HG03469 (cell line): ENCODE results near the gene PPP2R3A.
"Not testable (repeated sequence)": the region's sequence is repeated elsewhere in the genome, so short reads cannot be mapped to it uniquely, and the experiment has no call there.

Experiments used
- ATAC-seq: cut with Tn5 transposase; IDR thresholded peaks from one replicate; pipeline ENCODE4 v1.9.1; 2021; ENCODE audit warnings: mild to moderate bottlenecking, moderate library complexity, moderate number of reproducible peaks; ENCODE audit not compliant: unreplicated experiment

PPP2R3A gene

DNA sequence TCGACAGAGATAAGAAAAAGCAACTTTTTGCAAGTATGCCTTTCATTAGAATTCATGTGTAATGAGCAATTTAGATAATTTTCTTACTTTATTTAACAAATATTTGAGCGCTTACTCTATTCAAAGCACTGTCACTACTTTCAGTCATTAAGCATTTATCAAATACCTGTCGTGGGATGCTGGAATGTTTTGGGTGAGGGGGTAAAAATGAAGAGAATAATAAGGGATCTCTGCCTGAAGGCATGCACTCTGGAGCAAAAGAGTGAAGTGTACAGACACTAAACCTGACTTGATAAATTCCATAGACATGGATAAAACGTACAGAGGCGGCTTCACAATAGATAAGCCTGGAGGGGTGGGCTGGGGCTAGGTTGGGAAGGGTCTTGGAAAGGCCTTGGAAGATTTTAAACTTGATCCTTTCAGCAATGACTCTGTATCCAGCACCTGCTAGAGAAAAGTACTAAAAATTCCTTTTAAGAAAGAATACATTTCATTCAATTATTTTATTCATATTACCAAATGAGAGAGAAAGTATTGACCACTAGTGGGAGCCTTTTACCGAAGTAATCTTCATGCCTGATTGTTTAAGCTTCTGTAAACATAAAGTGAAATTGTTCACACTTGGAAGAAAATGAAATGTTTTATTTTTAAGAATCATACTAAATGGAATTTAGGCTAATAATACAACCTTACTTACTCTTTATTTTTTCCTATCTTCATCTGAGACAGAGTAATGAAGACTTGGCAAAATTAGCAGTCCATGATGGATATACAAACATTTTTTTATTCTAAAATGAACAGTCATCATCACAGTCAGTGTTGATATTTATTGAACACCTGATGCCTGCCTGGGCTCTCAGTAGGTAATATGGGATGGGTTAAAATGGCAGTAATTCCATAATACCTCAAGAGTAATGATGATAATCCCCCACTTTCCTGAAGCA, 113.2 kb downstream of the PPP2R3A start:
- ATAC-seq = no peak

DNA sequence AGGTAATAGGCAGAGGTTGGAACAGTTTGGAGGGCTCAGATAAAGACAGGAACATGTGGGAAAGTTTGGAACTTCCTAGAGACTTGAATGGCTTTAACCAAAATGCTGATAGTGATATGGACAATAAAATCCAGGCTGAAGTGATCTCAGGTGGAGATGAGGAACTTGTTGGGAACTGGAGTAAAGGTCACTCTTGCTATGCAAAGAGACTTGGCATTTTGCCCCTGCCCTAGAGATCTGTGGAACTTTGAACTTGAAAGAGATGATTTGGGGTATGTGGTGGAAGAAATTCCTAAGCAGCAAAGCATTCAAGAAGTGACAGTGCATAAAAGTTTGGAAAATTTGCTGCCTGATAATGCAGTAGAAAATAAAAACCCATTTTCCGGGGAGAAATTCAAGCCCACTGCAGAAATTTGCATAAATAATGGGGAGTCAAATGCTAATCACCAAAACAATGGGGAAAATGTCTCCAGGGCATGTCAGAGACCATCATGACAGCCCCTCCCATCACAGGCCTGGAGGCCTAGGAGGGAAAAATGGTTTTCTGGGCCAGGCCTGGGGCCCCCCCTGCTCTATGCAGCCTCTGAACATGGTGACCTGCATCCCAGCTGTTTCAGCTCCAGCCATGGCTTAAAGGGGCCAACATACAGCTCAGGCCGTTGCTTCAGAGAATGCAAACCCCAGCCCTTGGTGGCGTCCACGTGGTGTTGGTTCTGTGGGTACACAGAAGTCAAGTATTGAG, 118.3 kb downstream of the PPP2R3A start:
- ATAC-seq = not testable (repeated sequence)

DNA sequence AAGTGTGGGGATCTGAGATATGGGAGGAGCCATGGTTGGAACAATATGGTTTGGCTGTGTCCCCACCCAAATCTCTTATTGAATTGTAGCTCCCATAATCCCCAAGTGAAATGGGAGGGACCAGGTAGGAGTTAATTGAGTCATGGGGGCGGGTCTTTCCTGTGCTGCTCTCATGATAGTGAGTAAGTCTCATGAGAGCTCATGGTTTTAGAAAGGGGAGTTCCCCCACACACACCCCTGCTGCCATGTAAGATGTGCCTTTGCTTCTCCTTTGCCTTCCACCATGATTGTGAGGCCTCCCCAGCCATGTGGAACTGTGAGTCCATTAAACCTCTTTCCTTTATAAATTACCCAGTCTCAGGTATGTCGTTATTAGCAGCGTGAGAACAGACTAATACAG, 119.5 kb downstream of the PPP2R3A start:
- ATAC-seq = not testable (repeated sequence)

DNA sequence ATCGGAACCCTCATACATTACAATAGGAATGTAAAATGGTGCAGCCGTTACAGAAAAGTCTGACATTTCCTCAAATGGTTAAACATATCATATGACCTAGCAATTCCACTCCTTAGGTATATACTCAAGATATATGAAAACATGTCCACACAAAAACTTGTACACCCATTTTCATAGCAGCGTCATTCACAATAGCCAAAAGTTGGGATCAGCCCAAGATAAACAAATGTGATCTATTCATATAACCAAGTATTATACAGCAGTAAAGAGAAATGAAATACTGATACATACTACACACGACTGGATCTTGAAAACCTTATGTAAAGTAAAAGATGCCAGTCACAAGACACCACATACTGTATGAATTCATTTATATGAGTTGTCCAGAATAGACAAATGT, 128.2 kb downstream of the PPP2R3A start:
- ATAC-seq = no peak

DNA sequence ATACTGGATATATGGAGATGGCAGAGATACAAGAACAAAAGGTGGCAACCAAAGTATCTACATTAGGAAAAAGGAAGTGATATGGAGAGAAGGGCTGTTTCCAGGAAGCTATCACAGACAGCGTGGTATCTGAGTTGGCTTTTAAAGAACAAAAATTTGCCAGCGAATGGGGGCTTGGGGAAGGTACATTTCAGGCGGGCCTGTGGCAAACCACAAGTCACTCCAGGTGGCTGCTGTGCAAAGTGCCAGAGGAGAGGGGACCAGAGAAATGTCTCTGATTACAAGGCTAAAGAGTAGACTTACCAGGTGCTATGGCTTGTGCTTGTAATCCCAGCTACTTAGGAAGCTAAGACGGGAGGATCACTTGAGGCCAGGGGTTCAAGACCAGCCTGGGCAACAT, 139.5 kb downstream of the PPP2R3A start:
- no peak for ATAC-seq

DNA sequence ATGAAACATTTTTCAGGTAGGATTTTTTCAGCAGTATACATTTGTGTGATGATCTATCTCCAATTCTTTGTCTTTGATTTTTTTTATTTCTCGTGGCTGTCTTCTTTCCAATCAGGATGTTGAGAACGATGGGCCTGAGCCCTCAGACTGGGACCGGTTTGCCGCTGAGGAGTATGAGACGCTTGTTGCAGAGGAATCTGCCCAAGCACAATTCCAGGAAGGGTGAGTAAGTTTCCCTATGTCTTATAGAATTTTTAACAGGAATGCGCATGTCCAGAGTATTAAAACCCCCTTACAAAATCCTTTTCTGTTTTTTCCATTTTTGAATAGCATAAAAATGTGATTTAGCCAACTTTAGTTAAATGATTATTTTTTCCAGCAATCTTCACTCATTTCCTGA, 140.6 kb downstream of the PPP2R3A start:
- no peak for ATAC-seq

DNA sequence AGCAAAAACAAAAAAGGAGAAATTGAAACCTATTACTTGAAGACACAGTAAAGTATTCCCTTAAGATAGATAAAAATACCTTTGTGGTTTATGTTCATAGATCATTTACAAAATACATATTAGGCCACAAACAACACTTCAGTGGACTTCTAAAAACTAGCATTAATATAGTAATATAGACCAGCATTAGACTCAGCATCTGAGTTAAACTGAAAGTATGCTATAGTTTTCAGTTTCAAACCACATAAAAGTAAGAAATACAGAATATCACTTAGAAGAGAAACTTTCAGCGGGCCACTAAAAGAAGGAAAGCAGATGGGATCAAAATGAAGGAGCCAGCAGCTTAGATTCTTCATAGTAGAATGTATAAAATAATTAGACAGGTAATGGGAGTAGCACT, 144.0 kb downstream of the PPP2R3A start:
- peak; percentile 88 for ATAC-seq

DNA sequence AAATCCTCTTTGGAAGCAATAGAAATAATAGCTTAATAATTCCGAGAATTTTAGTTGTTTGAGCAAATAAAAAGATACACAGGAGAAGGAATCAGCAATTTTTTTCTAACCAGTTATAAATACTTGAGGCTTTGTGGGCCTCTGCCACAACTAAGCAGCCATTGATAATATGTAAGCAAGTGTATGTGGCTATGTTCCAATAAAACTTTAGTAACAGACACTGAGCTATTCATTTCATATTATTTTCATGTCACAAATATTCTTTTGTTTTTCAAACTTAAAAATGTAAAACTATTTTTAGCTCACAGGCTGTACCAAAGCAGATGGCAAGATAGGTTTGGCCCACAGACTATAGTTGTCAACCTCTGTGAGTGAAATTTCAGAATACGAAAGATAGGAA, 145.0 kb downstream of the PPP2R3A start:
- ATAC-seq = no peak

DNA sequence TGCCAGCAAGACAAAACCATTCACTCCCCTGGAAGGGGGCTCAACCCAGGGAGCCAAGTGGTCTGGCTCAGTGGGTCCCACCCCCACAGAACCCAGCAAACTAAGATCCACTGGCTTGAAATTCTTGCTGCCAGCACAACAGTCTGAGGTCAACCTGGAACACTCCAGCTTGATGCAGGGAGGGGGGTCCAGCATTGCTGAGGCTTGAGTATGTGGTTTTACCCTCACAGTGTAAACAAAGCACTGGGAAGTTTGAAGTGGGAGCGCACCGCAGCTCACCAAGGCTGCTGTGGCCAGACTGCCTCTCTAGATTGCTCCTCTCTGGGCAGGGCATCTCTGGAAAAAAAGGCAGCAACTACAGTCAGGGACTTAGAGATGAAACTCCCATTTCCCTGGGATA, 148.9 kb downstream of the PPP2R3A start:
- ATAC-seq = no peak

DNA sequence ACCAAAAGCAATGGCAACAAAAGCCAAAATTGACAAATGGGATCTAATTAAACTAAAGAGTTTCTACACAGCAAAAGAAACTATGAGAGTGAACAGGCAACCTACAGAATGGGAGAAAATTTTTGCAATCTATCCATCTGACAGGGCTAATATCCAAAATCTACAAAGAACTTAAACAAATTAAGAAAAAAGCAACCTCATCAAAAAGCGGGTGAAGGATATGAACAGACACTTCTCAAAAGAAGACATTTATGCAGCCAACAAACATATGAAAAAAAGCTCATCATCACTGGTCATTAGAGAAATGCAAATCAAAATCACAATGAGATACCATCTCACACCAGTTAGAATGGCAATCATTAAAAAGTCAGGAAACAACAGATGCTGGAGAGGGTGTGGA, 153.8 kb downstream of the PPP2R3A start:
- ATAC-seq = not testable (repeated sequence)

DNA sequence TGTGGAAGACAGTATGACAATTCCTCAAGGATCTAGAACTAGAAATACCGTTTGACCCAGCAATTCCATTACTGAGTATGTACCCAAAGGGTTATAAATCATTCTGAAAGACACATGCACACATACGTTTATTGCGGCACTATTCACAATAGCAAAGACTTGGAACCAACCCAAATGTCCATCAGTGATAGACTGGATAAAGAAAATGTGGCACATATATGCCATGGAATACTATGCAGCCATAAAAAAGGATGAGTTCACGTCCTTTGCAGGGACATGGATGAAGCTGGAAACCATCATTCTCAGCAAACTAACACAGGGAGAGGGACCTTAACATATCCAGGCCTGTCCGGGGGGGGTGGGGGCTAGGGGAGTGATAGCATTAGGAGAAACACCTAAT, 154.3 kb downstream of the PPP2R3A start:
- ATAC-seq = not testable (repeated sequence)

DNA sequence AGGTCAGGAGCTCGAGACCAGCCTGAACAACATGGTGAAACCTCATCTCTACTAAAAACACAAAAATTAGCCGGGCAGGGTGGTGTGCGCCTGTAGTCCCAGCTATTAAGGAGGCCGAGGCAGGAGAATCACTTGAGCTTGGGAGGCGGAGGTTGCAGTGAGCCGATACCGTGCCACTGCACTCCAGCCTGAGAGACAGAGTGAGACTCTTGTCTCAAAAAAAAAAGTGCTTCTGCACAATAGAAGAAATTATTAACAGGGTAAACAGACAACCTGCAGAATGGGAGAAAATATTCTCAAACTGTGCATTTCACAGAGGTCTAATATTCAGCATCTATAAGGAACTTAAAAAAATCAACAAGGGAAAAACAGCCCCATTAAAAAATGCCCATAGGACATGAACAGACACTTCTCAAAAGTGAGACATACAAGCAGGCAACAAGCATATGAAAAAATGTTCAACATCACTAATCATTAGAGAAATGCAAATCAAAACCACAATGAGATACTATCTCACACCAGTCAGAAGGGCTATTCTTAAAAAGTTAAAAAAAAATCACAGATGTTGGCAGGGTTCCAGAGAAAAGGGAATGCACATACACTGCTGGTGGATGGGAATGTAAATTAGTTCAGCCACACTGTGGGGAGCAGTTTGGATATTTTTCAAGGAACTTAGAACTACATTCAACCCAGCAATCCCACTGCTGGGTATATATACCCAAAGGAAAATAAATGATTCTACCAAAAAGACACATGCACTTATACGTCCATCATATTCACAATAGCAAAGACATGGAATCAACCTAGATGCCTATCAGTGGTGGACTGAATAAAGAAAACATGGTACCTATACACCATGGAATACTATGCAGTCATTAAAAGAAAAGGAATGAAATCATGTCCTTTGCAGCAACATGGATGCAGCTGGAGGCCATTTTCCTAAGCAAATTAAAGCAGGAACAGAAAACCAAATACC, 155.1 kb downstream of the PPP2R3A start:
- peak; percentile 92 for ATAC-seq

DNA sequence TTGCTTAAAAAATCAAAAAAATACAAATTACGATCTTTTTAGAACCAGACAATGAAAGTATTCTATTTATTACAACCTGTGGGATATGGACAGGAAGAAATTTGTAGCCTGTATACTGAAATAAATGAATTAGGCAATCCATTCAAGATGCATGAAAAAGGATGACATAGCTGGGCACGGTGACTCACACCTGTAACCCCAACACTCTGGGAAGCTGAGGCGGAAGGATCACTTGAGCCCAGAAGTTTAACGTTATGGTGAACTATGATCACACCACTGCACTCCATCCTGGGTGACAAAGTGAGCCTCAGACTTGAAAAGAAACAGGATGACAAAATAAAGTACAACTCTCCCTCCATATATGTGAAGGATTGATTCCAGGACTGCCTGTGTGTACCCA, 156.5 kb downstream of the PPP2R3A start:
- no peak for ATAC-seq

DNA sequence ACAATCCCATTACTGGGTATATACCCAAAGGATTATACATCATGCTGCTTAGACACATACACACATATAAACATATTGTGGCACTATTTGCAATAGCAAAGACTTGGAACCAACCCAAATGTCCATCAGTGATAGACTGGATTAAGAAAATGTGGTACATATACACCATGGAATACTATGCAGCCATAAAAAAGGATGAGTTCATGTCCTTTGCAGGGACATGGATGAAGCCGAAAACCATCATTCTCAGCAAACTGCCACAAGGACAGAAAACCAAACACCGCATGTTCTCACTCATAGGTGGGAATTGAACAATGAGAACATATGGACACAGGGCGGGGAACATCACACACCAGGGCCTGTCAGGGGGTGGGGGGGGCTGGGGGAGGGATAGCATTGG, 166.1 kb downstream of the PPP2R3A start:
- ATAC-seq = not testable (repeated sequence)

DNA sequence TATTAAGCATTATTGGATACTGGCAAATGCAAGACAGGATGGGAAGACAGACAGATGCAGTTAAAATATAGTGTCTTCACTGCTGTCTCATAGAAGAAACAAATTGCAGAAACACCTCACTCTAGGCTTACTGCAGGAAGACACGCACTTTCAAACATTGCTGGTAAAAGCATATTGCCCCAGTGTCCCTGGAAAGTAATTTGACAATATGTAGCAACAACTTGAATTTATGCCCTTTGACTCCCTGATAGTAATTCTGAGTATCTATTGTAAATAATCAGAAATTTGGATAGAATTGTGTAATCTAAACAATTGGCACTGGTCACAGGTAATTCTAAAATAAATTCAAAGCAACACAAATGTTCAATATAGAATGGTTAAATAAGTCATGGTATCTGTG, 168.6 kb downstream of the PPP2R3A start:
- ATAC-seq = no peak

DNA sequence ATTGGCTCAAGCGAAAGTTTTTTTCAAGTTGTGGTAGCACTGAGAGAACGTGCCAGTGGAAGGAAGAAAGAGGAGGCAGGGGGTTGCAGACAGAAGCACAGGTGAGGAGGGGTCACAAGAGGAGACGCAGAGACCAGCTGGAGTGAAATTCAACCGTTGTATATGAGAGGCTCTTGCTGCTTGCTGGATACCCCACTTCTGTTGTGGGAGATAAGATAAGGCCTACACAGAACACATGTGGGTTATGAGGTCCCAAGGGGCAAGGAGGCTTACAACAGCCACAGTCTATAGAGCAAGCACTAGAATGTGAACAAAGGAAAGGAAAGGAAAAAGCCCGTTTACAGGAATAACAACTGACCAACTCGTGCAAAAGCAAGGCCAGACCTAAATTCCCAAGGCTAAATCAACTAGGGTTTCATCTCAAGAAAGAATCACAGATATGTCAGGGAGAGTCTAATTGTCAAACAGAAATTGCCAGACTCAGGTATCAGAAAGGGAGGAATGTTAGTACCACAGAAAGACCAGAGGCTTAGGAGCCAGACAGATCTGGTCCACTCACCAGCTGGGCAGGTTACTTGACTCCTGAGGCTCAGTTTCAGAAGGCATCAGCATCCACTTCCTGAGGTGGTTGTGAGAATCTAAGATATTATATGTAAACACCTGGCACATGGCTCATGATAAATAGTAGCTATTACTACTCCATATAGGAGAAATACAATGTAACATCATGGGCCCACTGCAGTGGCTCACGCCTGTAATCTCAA, 169.7 kb downstream of the PPP2R3A start:
- no peak for ATAC-seq

DNA sequence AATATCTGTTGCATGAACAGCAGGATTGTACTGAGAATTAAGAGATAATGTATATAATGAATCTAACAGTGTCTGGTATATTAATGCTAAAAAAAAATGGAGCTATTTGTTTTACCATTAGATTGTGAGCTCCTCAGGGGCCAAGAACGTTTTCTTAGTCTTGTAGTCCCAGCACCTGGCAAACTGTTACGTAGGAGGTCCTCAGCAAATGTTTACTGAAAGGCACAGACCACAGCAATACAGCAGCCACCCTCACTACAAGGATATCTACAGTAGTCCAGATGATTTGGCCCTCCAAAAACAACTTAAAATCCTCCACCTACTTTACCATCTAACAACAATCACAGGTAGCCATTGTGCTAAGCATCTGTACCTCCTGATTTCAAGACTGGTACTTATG, 170.9 kb downstream of the PPP2R3A start:
- no peak for ATAC-seq

DNA sequence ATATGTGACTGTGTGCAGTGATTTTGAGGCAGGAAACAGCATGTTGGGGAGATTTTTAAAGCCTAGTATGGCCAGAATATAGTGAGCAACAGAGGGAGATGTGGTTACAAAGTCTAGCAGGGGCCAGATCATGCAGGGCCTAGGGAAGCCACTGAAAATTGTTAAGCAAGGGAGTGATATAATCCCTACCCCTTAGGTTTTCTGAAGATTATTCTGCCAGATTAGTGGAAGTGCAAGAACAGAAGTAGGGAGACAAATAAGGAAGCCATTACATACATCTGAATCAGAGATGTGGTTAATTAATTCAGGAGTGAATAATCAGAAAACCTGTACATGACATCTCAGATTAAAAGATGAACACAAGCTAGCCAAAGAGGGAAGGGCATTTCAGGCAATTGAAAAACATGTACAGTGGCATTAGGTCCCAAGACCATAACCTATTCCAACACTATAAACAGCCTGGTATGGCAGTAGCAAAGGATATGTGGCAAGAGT, 175.8 kb downstream of the PPP2R3A start:
- no peak for ATAC-seq

DNA sequence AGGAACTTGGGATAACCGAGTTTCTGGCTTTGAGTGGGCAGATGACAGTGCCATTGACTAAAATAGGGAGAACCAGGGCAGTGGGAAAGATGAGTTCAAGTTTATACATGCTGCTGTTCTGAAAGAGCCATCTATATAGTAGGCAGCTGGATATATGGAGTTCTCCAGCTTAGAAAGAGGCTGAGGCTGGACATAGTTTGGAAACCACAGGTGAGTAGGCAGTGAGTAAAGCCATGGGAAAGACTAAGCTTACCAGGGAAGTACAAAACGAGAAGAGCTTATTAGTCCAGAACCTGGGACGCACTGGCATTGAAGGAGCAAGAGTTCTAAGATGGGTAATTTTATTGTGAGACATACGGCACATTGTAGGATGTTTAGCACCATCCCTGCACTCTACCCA, 176.4 kb downstream of the PPP2R3A start:
- ATAC-seq = no peak

DNA sequence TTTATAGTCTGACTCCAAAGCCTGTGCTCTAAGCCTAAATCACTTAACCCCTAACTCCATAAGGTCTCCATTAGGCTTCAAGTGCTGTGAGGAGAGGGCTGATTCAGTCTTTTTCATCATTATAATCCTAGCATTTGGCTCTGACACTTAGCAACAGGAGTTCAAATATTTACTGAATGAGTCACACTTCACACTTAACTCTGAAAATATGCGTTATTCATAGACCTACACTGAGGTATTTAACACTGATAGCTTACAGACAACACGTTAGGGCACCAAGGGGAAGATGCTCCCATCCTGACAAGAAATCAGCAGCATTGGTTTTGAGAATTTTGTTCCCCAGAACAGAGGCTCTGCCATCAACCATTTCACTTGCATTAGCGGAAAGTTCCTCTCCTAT, 177.1 kb downstream of the PPP2R3A start:
- no peak for ATAC-seq
